ENCODE data around the gene MYO5C. TPM values are rescaled to one million over a fixed set of nuclear protein-coding genes. Genes with fewer than 3 reads are reported as not detected.

MYO5C gene
- total and polyA plus RNA-seq, 2 of the 8 experiments (the other 6 are each of a cell fraction or from before 2014, with no cell fraction given) = 8.2 to 26.7 TPM

DNA sequence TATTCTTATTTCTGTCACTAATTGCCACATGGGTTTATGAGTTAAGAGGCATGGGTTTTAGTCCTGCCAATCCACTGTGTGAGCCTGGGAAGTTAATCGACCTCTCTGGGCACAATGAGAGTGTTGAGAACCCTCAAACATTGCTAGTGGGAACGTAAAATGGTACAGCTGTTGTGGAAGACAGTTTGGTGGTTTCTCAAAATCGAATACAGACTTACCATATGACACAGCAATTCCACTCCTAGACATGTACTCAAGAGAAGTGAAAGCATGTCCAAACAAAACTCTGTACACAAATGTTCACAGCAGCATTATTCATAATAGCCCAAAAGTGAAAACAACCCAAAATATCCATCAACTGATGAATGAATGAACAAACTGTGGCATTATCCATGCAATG lies 98.7 kb downstream of the MYO5C start (continued):
- TF ChIP-seq GABPA (IDR thresholded peaks at IDR 0.05; ENCODE audit: borderline replicate concordance, insufficient read depth, low read length) = no peak
- no peak for TF ChIP-seq SIRT6 (IDR thresholded peaks at IDR 0.05; ENCODE audit: low read length)

Measured in H1 (cell line).